ENCODE data around the gene ARL4A. TPM values are rescaled to one million over a fixed set of nuclear protein-coding genes. Genes with fewer than 3 reads are reported as not detected.

ARL4A gene
- total and polyA plus RNA-seq, 9 of the 15 experiments (the other 6 are each of a cell fraction or from before 2014, with no cell fraction given): 118 to 688 (median 172) TPM

- TF ChIP-seq ZKSCAN1 (IDR thresholded peaks at IDR 0.05; ENCODE audit: low read depth, low read length) (no peak), NCOA4 (IDR thresholded peaks at IDR 0.05; ENCODE audit: partially characterized antibody) (peak; percentile 26), GABPA (tag; conservative IDR thresholded peaks at IDR 0.05; ENCODE audit: low read depth) (0 out of 2 replicates have a peak, but pooled peaks have one; percentile 0), ILF3 (IDR thresholded peaks at IDR 0.05; ENCODE audit: borderline replicate concordance) (no peak), ZNF274 (IDR thresholded peaks at IDR 0.05; ENCODE audit: borderline replicate concordance, low read depth, low read length) (no peak), WHSC1 (IDR thresholded peaks at IDR 0.05; ENCODE audit: low read length) (no peak), POLR3A (IDR thresholded peaks at IDR 0.05; ENCODE audit: borderline replicate concordance, extremely low read depth, insufficient read depth, insufficient read length) (no peak), ZKSCAN8 (CRISPR knock-in tag; IDR thresholded peaks at IDR 0.05) (0 out of 2 replicates have a peak, but pooled peaks have one; percentile 20), TEAD4 (IDR thresholded peaks at IDR 0.05; ENCODE audit: low read length) (no peak), TEAD4 (CRISPR knock-in tag; IDR thresholded peaks at IDR 0.05; ENCODE audit: borderline replicate concordance) (no peak), TCF15 (CRISPR knock-in tag; IDR thresholded peaks at IDR 0.05) (no peak), ZNF239 (CRISPR knock-in tag; IDR thresholded peaks at IDR 0.05) (no peak), U2AF2 (optimal IDR thresholded peaks at IDR 0.05; ENCODE audit: low read depth, low read length) (no peak), CCAR2 (IDR thresholded peaks at IDR 0.05; ENCODE audit: low read depth, low read length) (no peak), ZNF24 (IDR thresholded peaks at IDR 0.05) (no peak), PTTG1 (tag; IDR thresholded peaks at IDR 0.05; ENCODE audit: low read depth) (no peak), SNRNP70 (optimal IDR thresholded peaks at IDR 0.05; ENCODE audit: low read depth, low read length) (no peak), ESRRB (CRISPR knock-in tag; IDR thresholded peaks at IDR 0.05; ENCODE audit: borderline replicate concordance) (no peak), HMG20A (CRISPR knock-in tag; conservative IDR thresholded peaks at IDR 0.05) (no peak), ETV5 (CRISPR knock-in tag; IDR thresholded peaks at IDR 0.05; ENCODE audit: low read depth) (no peak), HDGF (IDR thresholded peaks at IDR 0.05) (peak; percentile 26; the same call in 1 of the 2 replicates)
- TF ChIP-seq, protein P1, sequence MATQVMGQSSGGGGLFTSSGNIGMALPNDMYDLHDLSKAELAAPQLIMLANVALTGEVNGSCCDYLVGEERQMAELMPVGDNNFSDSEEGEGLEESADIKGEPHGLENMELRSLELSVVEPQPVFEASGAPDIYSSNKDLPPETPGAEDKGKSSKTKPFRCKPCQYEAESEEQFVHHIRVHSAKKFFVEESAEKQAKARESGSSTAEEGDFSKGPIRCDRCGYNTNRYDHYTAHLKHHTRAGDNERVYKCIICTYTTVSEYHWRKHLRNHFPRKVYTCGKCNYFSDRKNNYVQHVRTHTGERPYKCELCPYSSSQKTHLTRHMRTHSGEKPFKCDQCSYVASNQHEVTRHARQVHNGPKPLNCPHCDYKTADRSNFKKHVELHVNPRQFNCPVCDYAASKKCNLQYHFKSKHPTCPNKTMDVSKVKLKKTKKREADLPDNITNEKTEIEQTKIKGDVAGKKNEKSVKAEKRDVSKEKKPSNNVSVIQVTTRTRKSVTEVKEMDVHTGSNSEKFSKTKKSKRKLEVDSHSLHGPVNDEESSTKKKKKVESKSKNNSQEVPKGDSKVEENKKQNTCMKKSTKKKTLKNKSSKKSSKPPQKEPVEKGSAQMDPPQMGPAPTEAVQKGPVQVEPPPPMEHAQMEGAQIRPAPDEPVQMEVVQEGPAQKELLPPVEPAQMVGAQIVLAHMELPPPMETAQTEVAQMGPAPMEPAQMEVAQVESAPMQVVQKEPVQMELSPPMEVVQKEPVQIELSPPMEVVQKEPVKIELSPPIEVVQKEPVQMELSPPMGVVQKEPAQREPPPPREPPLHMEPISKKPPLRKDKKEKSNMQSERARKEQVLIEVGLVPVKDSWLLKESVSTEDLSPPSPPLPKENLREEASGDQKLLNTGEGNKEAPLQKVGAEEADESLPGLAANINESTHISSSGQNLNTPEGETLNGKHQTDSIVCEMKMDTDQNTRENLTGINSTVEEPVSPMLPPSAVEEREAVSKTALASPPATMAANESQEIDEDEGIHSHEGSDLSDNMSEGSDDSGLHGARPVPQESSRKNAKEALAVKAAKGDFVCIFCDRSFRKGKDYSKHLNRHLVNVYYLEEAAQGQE (IDR thresholded peaks at IDR 0.05; ENCODE audit: borderline replicate concordance): no peak
- TF ChIP-seq, protein P1 (CRISPR knock-in tag; IDR thresholded peaks at IDR 0.05; ENCODE audit: low read depth): no peak
Measured at GRCh38 chr7:12716134-12716681, 28.8 kb downstream of the ARL4A start (continued).
